LNCaP clone FGC (cell line): ENCODE measurements around the gene KIAA1328.

Source experiments
- DNase-seq: peaks from one replicate; pipeline ENCODE4 v3.0.0-alpha.2; 2011; ENCODE audit warnings: low read depth
- H3K4me3 ChIP-seq: 2 replicates; pipeline ENCODE4 v1.5.1; 2011; ENCODE audit warnings: mild to moderate bottlenecking, low read depth, low read length, control low read depth
- TF ChIP-seq, protein P1 (sequence below): IDR thresholded peaks from 2 replicates; pipeline ENCODE4 v1.5.1; 2012; ENCODE audit warnings: mild to moderate bottlenecking; ENCODE audit not compliant: control insufficient read depth, insufficient read depth; ENCODE audit errors: extremely low read depth

The KIAA1328 gene

DNA sequence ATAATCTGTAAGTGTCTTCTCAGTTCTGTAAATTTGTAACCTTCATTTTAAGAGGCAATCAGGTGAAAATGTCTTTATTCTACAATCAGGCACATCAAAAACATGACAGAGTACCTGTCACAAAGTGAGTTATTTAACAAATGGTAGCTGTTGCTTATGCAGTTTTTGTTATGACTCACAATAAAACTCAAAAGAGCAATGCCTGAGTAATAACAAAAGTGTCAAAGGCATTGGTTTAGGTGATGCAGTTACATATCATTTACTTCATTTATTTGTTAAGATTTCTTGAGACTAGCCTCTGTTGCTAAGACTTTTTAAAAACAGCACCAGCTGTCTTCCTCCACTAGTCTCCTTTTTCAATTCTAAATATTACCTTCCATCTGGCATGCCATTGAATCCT lies 177.8 kb downstream of the KIAA1328 start:
- DNase-seq = no peak
- TF ChIP-seq, protein P1, sequence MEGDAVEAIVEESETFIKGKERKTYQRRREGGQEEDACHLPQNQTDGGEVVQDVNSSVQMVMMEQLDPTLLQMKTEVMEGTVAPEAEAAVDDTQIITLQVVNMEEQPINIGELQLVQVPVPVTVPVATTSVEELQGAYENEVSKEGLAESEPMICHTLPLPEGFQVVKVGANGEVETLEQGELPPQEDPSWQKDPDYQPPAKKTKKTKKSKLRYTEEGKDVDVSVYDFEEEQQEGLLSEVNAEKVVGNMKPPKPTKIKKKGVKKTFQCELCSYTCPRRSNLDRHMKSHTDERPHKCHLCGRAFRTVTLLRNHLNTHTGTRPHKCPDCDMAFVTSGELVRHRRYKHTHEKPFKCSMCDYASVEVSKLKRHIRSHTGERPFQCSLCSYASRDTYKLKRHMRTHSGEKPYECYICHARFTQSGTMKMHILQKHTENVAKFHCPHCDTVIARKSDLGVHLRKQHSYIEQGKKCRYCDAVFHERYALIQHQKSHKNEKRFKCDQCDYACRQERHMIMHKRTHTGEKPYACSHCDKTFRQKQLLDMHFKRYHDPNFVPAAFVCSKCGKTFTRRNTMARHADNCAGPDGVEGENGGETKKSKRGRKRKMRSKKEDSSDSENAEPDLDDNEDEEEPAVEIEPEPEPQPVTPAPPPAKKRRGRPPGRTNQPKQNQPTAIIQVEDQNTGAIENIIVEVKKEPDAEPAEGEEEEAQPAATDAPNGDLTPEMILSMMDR = no peak
- no peak overlapping the region for H3K4me3 ChIP-seq

DNA sequence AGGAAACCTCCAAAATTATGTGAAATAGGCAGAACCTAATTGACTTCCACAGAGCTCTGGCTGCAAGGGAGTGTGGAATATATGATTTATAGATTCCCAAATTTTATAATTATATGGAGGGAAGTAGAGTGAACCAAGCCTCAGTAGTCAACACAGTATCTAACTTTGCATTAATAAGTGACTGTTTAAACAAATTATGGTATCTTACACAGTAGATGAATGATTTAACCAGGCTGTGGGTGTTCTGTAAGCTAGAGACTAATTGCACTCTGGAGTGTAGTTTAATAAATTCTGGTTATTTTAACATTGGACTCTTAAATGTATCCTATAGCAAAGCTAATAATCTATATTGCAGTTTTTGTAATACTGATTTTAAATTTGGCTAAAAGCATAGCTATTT lies 183.5 kb downstream of the KIAA1328 start:
- TF ChIP-seq, protein P1 = no peak
- DNase-seq = no peak
- no peak overlapping the region for H3K4me3 ChIP-seq

DNA sequence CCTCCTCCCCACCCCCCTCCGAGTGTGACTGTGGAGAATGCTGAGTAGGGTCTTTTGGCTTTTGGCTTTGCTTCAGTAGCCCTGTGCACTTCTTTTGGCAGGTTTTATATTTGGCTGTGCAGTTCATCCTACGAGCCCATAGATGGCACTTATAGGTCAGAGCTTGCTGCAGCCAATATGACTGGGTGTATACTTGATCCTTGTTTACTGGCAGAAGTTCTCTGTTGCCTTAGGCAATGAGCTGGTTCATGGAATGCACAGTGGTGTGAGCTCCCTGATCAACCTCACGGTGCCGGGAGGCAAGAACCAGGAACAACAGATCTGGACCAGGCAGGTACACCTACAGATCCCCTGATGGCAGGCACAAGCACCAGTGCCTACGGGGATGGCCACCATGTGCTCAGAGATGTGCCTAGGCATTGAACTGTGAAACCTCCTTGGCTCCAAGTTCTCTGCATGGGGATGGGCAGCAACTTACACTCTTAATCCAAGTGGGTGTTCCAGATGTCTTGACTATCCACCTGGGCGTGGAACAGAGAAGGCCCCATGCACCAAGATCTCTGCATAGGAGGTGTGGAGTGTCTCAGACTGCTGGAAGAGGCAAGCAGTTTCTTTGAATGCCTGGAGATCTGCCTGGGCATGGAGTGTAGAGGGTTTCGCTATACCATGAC lies 190.4 kb downstream of the KIAA1328 start:
- no peak overlapping the region for H3K4me3 ChIP-seq
- peak; percentile 68 for DNase-seq
- TF ChIP-seq, protein P1 = peak; percentile 87

DNA sequence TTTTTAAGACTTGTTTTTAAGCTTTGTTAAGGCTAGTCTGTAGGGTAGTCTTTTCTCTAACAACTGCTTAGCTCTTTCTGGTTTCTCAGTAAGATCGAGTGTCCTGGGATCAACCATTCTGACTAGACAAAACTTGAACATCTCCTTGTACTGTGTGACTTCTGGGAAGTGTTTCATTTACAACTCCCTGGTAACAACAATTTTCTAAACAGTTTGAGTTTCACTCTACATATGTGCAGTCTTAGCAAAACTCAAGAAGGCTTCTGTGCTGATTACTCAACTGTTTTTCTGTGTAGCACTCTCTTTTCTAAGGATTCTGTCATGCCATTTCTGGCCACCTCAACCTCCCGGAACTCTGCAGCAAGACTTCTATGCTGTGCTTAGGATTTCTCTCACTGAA lies 204.5 kb downstream of the KIAA1328 start:
- no peak for DNase-seq
- TF ChIP-seq, protein P1 = no peak

DNA sequence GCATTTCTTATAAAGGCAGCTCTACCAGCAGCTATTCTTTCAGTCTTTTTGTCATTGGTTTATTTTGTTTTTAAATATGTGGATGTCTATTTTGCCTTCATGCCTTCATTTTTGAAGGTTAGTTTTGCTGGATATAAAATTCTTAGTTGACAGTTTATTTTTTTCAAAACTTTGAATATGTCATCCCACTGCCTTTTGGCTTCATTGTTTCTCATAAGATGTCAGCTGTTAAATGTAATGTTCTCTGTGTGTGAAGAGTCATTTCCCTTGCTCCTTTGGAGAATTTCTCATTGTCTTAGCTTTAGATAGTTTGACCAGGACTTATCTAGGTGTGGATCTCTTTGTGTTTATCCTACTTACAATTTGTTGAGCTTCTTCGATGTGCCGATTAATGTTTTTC lies 213.5 kb downstream of the KIAA1328 start:
- TF ChIP-seq, protein P1 = no peak
- DNase-seq = no peak
- no peak overlapping the region for H3K4me3 ChIP-seq

More for the DNA sequence above, 204.5 kb downstream of the KIAA1328 start:
- H3K4me3 ChIP-seq = peak overlapping the region; percentile 9; the same call in 1 of the 2 replicates

DNA sequence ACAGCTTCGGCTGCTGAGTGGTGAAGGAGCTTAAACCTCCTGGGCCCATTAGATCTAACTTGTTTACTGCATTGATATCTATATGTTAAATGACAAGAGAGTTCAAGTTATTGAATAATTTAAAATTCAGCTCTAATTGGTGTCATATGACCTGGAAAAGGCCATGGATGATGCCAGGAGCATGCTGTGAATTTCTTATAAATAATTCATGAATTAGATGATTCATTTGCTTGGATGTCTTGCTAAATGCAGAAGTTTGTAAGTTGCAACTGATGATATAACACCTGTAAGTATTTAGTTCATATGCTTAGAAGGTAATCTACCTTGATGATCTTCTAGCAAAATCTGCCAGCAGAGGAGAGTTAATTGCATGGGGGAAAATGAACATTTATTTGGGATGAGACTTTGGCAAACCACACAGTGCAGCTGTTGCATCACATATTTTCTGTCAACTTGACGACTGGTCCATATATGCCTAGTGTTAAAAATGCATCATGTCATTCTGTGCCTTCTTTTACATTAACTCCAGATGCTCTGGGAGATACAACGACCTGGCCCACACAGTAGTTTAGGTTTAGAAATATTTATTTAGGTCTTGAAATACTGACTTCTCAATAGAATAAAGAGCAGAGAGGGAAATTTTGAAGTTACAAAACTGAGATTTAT lies 226.3 kb downstream of the KIAA1328 start:
- no peak overlapping the region for H3K4me3 ChIP-seq
- no peak for DNase-seq
- TF ChIP-seq, protein P1 = no peak
